Inflammatory macrophage treated with lipopolysaccharide for 4 hours (primary cell): ENCODE results near the gene BARD1.
"Not testable (repeated sequence)": the region's sequence is repeated elsewhere in the genome, so short reads cannot be mapped to it uniquely, and the experiment has no call there.

Experiments
- DNase-seq: peaks from one replicate; pipeline ENCODE4 v3.0.0-alpha.2; 2020

The BARD1 gene

GRCh38 chr2:214753455-214753854 lies 56.0 kb downstream of the BARD1 start:
- DNase-seq: no peak

GRCh38 chr2:214750529-214750928 lies 59.0 kb downstream of the BARD1 start:
- no peak for DNase-seq

GRCh38 chr2:214747992-214748391 lies 61.5 kb downstream of the BARD1 start:
- DNase-seq: no peak

GRCh38 chr2:214742119-214742518 lies 67.4 kb downstream of the BARD1 start:
- no peak for DNase-seq

GRCh38 chr2:214740867-214741395 lies 68.6 kb downstream of the BARD1 start:
- no peak for DNase-seq

GRCh38 chr2:214737188-214737587 lies 72.3 kb downstream of the BARD1 start:
- no peak for DNase-seq

- no peak for DNase-seq
These were observed 78.6 kb downstream of the BARD1 start for GRCh38 chr2:214730800-214731407.

- DNase-seq: no peak
These were observed 79.2 kb downstream of the BARD1 start for GRCh38 chr2:214730248-214730647.

- DNase-seq: no peak
These were observed 84.7 kb downstream of the BARD1 start for GRCh38 chr2:214724741-214725140.

GRCh38 chr2:214717837-214718236 lies 91.6 kb downstream of the BARD1 start:
- not testable (repeated sequence) for DNase-seq

- no peak for DNase-seq
These were observed 92.5 kb downstream of the BARD1 start for GRCh38 chr2:214716811-214717560.

- no peak for DNase-seq
These were observed 94.5 kb downstream of the BARD1 start for GRCh38 chr2:214715025-214715424.

- DNase-seq: no peak
These were observed 96.2 kb downstream of the BARD1 start for GRCh38 chr2:214713080-214713830.

- no peak for DNase-seq
These were observed 98.8 kb downstream of the BARD1 start for GRCh38 chr2:214710729-214711128.

GRCh38 chr2:214706986-214707385 lies 102.5 kb downstream of the BARD1 start:
- DNase-seq: no peak

- DNase-seq: no peak
These were observed 110.2 kb downstream of the BARD1 start for GRCh38 chr2:214699236-214699635.

GRCh38 chr2:214696681-214697080 lies 112.8 kb downstream of the BARD1 start:
- no peak for DNase-seq

- no peak for DNase-seq
These were observed 113.7 kb downstream of the BARD1 start for GRCh38 chr2:214695789-214696188.

GRCh38 chr2:214683557-214683956 lies 125.9 kb downstream of the BARD1 start:
- not testable (repeated sequence) for DNase-seq

GRCh38 chr2:214679736-214680135 lies 129.7 kb downstream of the BARD1 start:
- peak; percentile 4 for DNase-seq

- DNase-seq: no peak
These were observed 132.9 kb downstream of the BARD1 start for GRCh38 chr2:214676421-214677089.
